Calu3 (cell line): ENCODE measurements around the gene EGLN2. TPM values are rescaled to one million over a fixed set of nuclear protein-coding genes. Genes with fewer than 3 reads are reported as not detected.

Source experiments
- BruUV-seq: library from RNA; stranded (reverse); fragments of 400-500 nt; replicated peaks from 2 replicates; lab custom pipeline; 2021; lab: Mats Ljungman, UMichigan
- CTCF ChIA-PET: fragments of 300-600 bp; sonication (Branson Sonifier 250); formaldehyde crosslinking; loops from one replicate; lab custom pipeline; 2022; ENCODE audit warnings: antibody characterized with exemption; lab: Charles Lee
- DNase-seq: peaks from one replicate; pipeline ENCODE4 v3.0.0; 2022
- H3K27ac Mint-ChIP-seq: one replicate; pipeline ENCODE4 v1.8.0; 2022; ENCODE audit warnings: mixed read lengths; ENCODE audit not compliant: unreplicated experiment
- H3K27me3 Mint-ChIP-seq: one replicate; pipeline ENCODE4 v1.8.0; 2022; ENCODE audit warnings: mixed read lengths; ENCODE audit not compliant: unreplicated experiment
- H3K36me3 Mint-ChIP-seq: one replicate; pipeline ENCODE4 v1.8.0; 2022; ENCODE audit warnings: mild to moderate bottlenecking, moderate library complexity, mixed read lengths; ENCODE audit not compliant: insufficient read depth, unreplicated experiment
- H3K4me1 Mint-ChIP-seq: one replicate; pipeline ENCODE4 v1.8.0; 2022; ENCODE audit warnings: mild to moderate bottlenecking, low read depth, mixed read lengths; ENCODE audit not compliant: unreplicated experiment
- H3K4me3 Mint-ChIP-seq: one replicate; pipeline ENCODE4 v1.8.0; 2022; ENCODE audit warnings: mild to moderate bottlenecking, low read depth, moderate library complexity, mixed read lengths; ENCODE audit not compliant: unreplicated experiment
- H3K9me3 Mint-ChIP-seq: one replicate; pipeline ENCODE4 v1.8.0; 2022; ENCODE audit warnings: low read depth, mixed read lengths; ENCODE audit not compliant: unreplicated experiment
- intact Hi-C: fragments of 100-400 bp; cut with micrococcal nuclease; formaldehyde crosslinking; loops from one replicate; pipeline ENCODE4 v1.10.0; 2022; ENCODE audit not compliant: unreplicated experiment
- total RNA-seq: library from RNA; stranded (reverse); gene quantifications from 2 replicates; pipeline ENCODE4 v1.2.3, GENCODE V29; 2022
- TF ChIP-seq, protein P1 (sequence below): fragments of 200-600 bp; IDR thresholded peaks from one replicate; pipeline ENCODE4 v1.8.0; 2022; ENCODE audit warnings: antibody characterized with exemption; ENCODE audit not compliant: unreplicated experiment

EGLN2 gene
- total RNA-seq, 1 experiment from 2014 or later, result 109 TPM

DNA sequence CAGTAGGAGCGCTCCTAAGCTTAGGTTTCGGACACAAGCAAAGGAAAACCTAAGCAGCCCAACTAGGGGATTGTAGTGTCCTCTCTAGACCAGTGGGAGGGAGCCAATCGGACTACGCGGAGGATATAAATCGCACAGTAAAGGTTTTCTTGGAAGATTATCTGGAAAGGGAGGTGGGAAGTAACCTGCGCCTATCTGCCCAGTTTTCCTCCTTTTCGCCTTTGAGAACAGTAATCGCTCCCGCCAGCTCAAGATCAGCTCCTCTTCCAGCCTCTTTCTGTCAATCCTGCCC, 21.4 kb upstream of the EGLN2 start:
- no peaks in the 10 kb centered on the region for H3K9me3 Mint-ChIP-seq
- intact Hi-C loops, result loop anchor here (10.0 kb wide), 1 partner anchor 113 kb away; no protein-coding TSS in a partner anchor
- CTCF ChIA-PET, result interaction anchor here (0.5 to 2.9 kb wide), 14 partner anchors 21 to 820 kb away, joined by 3 to 15 read pairs (median 4); partner anchors contain the start of genes ACTMAP, COQ8B, EGLN2 and ITPKC
- H3K4me3 Mint-ChIP-seq, result peak overlapping the region; percentile 86
- DNase-seq, result no peak
- H3K27ac Mint-ChIP-seq, result peak overlapping the region; percentile 85
- H3K4me1 Mint-ChIP-seq, result peaks cover 30% of the 10 kb centered on the region
- BruUV-seq, result TSS peak; percentile 95
- TF ChIP-seq, protein P1, sequence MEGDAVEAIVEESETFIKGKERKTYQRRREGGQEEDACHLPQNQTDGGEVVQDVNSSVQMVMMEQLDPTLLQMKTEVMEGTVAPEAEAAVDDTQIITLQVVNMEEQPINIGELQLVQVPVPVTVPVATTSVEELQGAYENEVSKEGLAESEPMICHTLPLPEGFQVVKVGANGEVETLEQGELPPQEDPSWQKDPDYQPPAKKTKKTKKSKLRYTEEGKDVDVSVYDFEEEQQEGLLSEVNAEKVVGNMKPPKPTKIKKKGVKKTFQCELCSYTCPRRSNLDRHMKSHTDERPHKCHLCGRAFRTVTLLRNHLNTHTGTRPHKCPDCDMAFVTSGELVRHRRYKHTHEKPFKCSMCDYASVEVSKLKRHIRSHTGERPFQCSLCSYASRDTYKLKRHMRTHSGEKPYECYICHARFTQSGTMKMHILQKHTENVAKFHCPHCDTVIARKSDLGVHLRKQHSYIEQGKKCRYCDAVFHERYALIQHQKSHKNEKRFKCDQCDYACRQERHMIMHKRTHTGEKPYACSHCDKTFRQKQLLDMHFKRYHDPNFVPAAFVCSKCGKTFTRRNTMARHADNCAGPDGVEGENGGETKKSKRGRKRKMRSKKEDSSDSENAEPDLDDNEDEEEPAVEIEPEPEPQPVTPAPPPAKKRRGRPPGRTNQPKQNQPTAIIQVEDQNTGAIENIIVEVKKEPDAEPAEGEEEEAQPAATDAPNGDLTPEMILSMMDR, result no peak
- peaks cover 68% of the 10 kb centered on the region for H3K36me3 Mint-ChIP-seq
- H3K27me3 Mint-ChIP-seq, result no peaks in the 10 kb centered on the region

- BruUV-seq, result no TSS peak
- intact Hi-C loops, result loop anchor here (10.0 kb wide), 1 partner anchor 113 kb away; no protein-coding TSS in a partner anchor
- Mint-ChIP-seq H3K36me3 (peaks cover 69% of the 10 kb centered on the region), H3K4me1 (peaks cover 30% of the 10 kb centered on the region), H3K4me3 (peak within 1 kb of the TSS; percentile 86), H3K27me3 (no peaks in the 10 kb centered on the region), H3K27ac (peak within 1 kb of the TSS; percentile 85), H3K9me3 (no peaks in the 10 kb centered on the region)
- peak; percentile 100 for DNase-seq
- TF ChIP-seq, protein P1, result no peak
- CTCF ChIA-PET, result interaction anchor here (0.5 to 2.9 kb wide), 15 partner anchors 17 to 821 kb away, joined by 3 to 15 read pairs (median 4); partner anchors contain the start of genes ACTMAP, COQ8B, EGLN2 and ITPKC
These were observed 20.9 kb upstream of the EGLN2 start, which contains the start of gene RAB4B for GRCh38 chr19:40777937-40778705. Gene RAB4B, plus strand, starts transcription at chr19:40778247. Its CDS starts 129 bp downstream, at chr19:40778376.

DNA sequence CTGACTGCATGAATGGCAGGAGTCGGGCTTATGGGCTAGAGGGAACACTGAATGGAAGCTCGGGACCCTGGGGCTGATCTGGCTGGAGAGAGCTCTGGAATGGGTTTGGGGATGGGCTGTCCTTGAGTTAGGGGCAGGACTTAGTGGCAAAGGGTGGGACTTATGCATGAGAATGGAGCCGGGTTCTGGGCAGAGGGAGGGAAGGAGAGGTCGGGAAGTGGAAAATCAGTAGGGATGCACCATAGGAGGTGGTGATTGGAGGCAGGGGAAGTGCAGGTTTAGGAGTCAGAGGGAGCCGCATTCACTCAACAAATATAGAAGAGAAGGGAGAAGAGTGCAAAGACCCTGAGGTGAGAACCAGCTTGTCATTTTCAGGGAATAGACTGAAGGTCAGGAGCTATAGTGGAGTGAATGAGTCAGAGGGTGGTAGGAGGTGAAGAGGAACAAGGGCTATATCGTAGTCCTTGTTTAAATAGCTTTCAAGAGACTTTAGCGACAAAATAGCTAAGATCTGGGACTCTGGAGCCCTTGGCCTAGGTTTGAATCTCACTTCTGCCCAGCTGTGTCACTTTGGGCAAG, 20.2 kb upstream of the EGLN2 start:
- H3K4me3 Mint-ChIP-seq, result peak overlapping the region; percentile 86
- intact Hi-C loops, result loop anchor here (10.0 kb wide), 1 partner anchor 114 kb away; no protein-coding TSS in a partner anchor
- BruUV-seq, result no TSS peak
- no peak for DNase-seq
- no peaks in the 10 kb centered on the region for H3K9me3 Mint-ChIP-seq
- H3K27ac Mint-ChIP-seq, result peak overlapping the region; percentile 85
- peaks cover 69% of the 10 kb centered on the region for H3K36me3 Mint-ChIP-seq
- no peaks in the 10 kb centered on the region for H3K27me3 Mint-ChIP-seq
- TF ChIP-seq, protein P1, result no peak
- CTCF ChIA-PET, result interaction anchor here (0.6 to 2.9 kb wide), 11 partner anchors 16 to 563 kb away, joined by 3 to 15 read pairs (median 4); partner anchors contain the start of genes ACTMAP, COQ8B, EGLN2 and ITPKC
- H3K4me1 Mint-ChIP-seq, result peaks cover 30% of the 10 kb centered on the region

DNA sequence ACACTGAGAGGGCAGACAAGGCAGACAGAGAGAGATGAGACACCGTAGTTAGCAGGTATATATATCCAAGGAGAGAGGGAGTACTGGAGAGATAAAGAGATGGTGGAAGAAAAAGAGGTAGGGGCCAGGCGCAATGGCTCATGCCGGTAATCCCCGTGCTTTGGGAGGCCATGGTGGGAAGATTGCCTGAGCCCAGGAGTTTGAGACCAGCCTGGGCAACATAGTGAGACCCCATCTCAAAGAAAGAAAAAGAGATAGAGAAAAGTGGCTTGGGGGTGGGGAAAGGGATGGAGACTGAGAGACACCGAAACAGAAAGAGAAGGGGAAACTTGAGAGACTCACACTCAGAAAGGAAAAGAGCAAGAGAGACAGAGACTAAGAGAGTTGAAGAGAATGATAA, 18.4 kb upstream of the EGLN2 start:
- Mint-ChIP-seq H3K36me3 (peaks cover 52% of the 10 kb centered on the region), H3K4me3 (no peak overlapping the region), H3K9me3 (no peaks in the 10 kb centered on the region), H3K27me3 (no peaks in the 10 kb centered on the region), H3K4me1 (peaks cover 16% of the 10 kb centered on the region), H3K27ac (no peak overlapping the region)
- intact Hi-C loops, result no loop called here
- BruUV-seq, result no TSS peak
- TF ChIP-seq, protein P1, result no peak
- no peak for DNase-seq
- CTCF ChIA-PET, result no interaction called here
